H1 (cell line): Measurements from ENCODE around the gene TMEM235. TPM values are rescaled to one million over a fixed set of nuclear protein-coding genes. Genes with fewer than 3 reads are reported as not detected.

Source experiments
- CTCF ChIA-PET: fragments of 300-600 bp; sonication (Branson Sonifier 250); formaldehyde crosslinking; loops from one replicate; lab custom pipeline; 2021; ENCODE audit not compliant: partially characterized antibody; lab: Charles Lee
- POLR2A ChIA-PET: fragments of 300-600 bp; sonication (Branson Sonifier 250); formaldehyde crosslinking; loops from one replicate; lab custom pipeline; 2021; ENCODE audit warnings: inconsistent platforms; ENCODE audit not compliant: partially characterized antibody; lab: Charles Lee
- DNase-seq, 2 experiments: peaks; one replicate each; pipeline versions ENCODE4 v3.0.0 to v3.0.0-alpha.2; 2010 to 2022; ENCODE audit warnings: low spot score in 2 of 2, low read depth in 1 of 2, mixed read lengths in 1 of 2
- FAIRE-seq: peaks from 2 replicates; lab custom pipeline; 2011; peaks lifted over from hg19 to GRCh38; lab: Jason Lieb, UNC
- H2AFZ ChIP-seq: 2 replicates; pipeline ENCODE4 v1.8.1; 2012; ENCODE audit warnings: low read length, inconsistent platforms
- H2AK5ac ChIP-seq: 2 replicates; pipeline ENCODE4 v1.6.1; 2013; ENCODE audit warnings: low read depth, low read length
- H2BK120ac ChIP-seq: replicated peaks from 2 replicates; pipeline ENCODE3; 2013; ENCODE audit warnings: low read depth, low read length, inconsistent platforms
- H2BK12ac ChIP-seq: 2 replicates; pipeline ENCODE4 v1.6.1; 2013; ENCODE audit warnings: low read depth, low read length
- H2BK15ac ChIP-seq: 2 replicates; pipeline ENCODE4 v1.6.1; 2013; ENCODE audit warnings: low read length
- H2BK20ac ChIP-seq: 2 replicates; pipeline ENCODE4 v1.6.1; 2013; ENCODE audit warnings: low read length
- H2BK5ac ChIP-seq: 2 replicates; pipeline ENCODE4 v1.6.1; 2013; ENCODE audit warnings: low read depth, low read length
- H3K14ac ChIP-seq: 2 replicates; pipeline ENCODE4 v1.6.1; 2013; ENCODE audit warnings: inconsistent platforms; ENCODE audit not compliant: insufficient read length
- H3K18ac ChIP-seq: 2 replicates; pipeline ENCODE4 v1.6.1; 2013; ENCODE audit warnings: low read length; ENCODE audit errors: extremely low read depth
- H3K23ac ChIP-seq: 2 replicates; pipeline ENCODE4 v1.6.1; 2013; ENCODE audit warnings: inconsistent platforms; ENCODE audit not compliant: insufficient read length
- H3K23me2 ChIP-seq: 2 replicates; pipeline ENCODE4 v1.6.1; 2013; ENCODE audit warnings: low read depth, low read length
- H3K27ac ChIP-seq: 2 replicates; pipeline ENCODE4 v1.6.1; 2011; ENCODE audit warnings: low read depth, low read length, inconsistent platforms
- H3K27me3 ChIP-seq, 4 experiments: replicated peaks in 1 of 4; 1 replicate in 1 of 4; 2 replicates in 3 of 4; pipeline versions ENCODE4 v1.6.1 to v1.8.1; 2011 to 2013; ENCODE audit warnings: low read length in 3 of 4, mild to moderate bottlenecking in 3 of 4, inconsistent platforms in 2 of 4, mixed read lengths in 2 of 4, moderate library complexity in 1 of 4; ENCODE audit not compliant: control insufficient read depth in 3 of 4, insufficient read depth in 3 of 4; ENCODE audit errors: extremely low read depth in 1 of 4
- H3K36me3 ChIP-seq, 4 experiments: 2 replicates each; pipeline versions ENCODE4 v1.6.1 to v1.8.1; 2011 to 2013; ENCODE audit warnings: mild to moderate bottlenecking in 4 of 4, low read length in 3 of 4, moderate library complexity in 2 of 4, control low read depth in 1 of 4, inconsistent platforms in 1 of 4; ENCODE audit not compliant: insufficient read depth in 4 of 4, control insufficient read depth in 2 of 4
- H3K4ac ChIP-seq: replicated peaks from 2 replicates; pipeline ENCODE3; 2013; ENCODE audit warnings: low read length, low read depth, mixed read lengths, inconsistent platforms; ENCODE audit not compliant: insufficient read length
- H3K4me1 ChIP-seq, 4 experiments: replicated peaks in 1 of 4; 1 replicate in 1 of 4; 2 replicates in 3 of 4; pipeline versions ENCODE4 v1.6.1 to v1.8.1; 2011 to 2013; ENCODE audit warnings: low read length in 3 of 4, inconsistent platforms in 2 of 4, mixed read lengths in 1 of 4; ENCODE audit not compliant: insufficient read depth in 4 of 4, control insufficient read depth in 3 of 4
- H3K4me2 ChIP-seq, 2 experiments: 2 replicates each; pipeline versions ENCODE4 v1.6.1 to v1.8.1; 2011 to 2013; ENCODE audit warnings: low read depth in 2 of 2, low read length in 2 of 2, control low read depth in 1 of 2, inconsistent platforms in 1 of 2, mild to moderate bottlenecking in 1 of 2; ENCODE audit not compliant: insufficient read depth in 1 of 2
- H3K4me3 ChIP-seq, 4 experiments: fragments of 200-600, 300-600 bp in 1 of 4; sonication (generic), shearing (Covaris generic), sonication (Bioruptor Twin) in 1 of 4; 2 replicates each; pipeline versions ENCODE4 v1.5.1 to v1.8.1; 2011 to 2016; ENCODE audit warnings: low read length in 4 of 4, low read depth in 3 of 4, control low read depth in 2 of 4, inconsistent platforms in 2 of 4, mild to moderate bottlenecking in 2 of 4, mixed read lengths in 1 of 4, moderate library complexity in 1 of 4; ENCODE audit not compliant: insufficient read depth in 2 of 4; ENCODE audit errors: extremely low read depth in 1 of 4
- H3K56ac ChIP-seq: replicated peaks from 2 replicates; pipeline ENCODE3; 2013; ENCODE audit warnings: low read depth, mild to moderate bottlenecking, mixed read lengths, low read length, inconsistent platforms; ENCODE audit not compliant: insufficient read length
- H3K79me1 ChIP-seq: 2 replicates; pipeline ENCODE4 v1.6.1; 2013; ENCODE audit warnings: low read depth, low read length, control low read depth
- H3K79me2 ChIP-seq, 2 experiments: 2 replicates each; pipeline versions ENCODE4 v1.6.1 to v1.8.1; 2012 to 2013; ENCODE audit warnings: low read length in 2 of 2, mild to moderate bottlenecking in 2 of 2, inconsistent platforms in 1 of 2; ENCODE audit not compliant: insufficient read depth in 2 of 2, control insufficient read depth in 1 of 2
- H3K9ac ChIP-seq, 4 experiments: replicated peaks in 1 of 4; 1 replicate in 1 of 4; 2 replicates in 3 of 4; pipeline versions ENCODE4 v1.6.1 to v1.8.1; 2011 to 2013; ENCODE audit warnings: low read depth in 3 of 4, low read length in 3 of 4, control low read depth in 2 of 4, mild to moderate bottlenecking in 2 of 4, moderate library complexity in 2 of 4, inconsistent platforms in 1 of 4; ENCODE audit errors: extremely low read depth in 1 of 4
- H3K9me3 ChIP-seq, 2 experiments: 2 replicates each; pipeline versions ENCODE4 v1.6.1 to v1.8.1; 2012 to 2013; ENCODE audit warnings: mild to moderate bottlenecking in 2 of 2, moderate library complexity in 2 of 2, control low read depth in 1 of 2, inconsistent platforms in 1 of 2, low read depth in 1 of 2, low read length in 1 of 2, mixed read lengths in 1 of 2; ENCODE audit not compliant: insufficient read depth in 2 of 2
- H4K20me1 ChIP-seq, 2 experiments: replicated peaks in 1 of 2; 2 replicates each; pipeline versions ENCODE3 to v1.8.1; 2011 to 2013; ENCODE audit warnings: inconsistent platforms in 2 of 2, low read length in 2 of 2, mild to moderate bottlenecking in 1 of 2; ENCODE audit not compliant: insufficient read depth in 2 of 2, control insufficient read depth in 1 of 2
- H4K5ac ChIP-seq: 2 replicates; pipeline ENCODE4 v1.6.1; 2013; ENCODE audit warnings: low read length, low read depth, mixed read lengths, inconsistent platforms; ENCODE audit not compliant: insufficient read length
- H4K8ac ChIP-seq: 2 replicates; pipeline ENCODE4 v1.8.0; 2013; ENCODE audit warnings: mild to moderate bottlenecking, moderate library complexity, low read length, inconsistent platforms; ENCODE audit not compliant: insufficient read depth; ENCODE audit errors: extremely low read depth
- H4K91ac ChIP-seq: replicated peaks from 2 replicates; pipeline ENCODE3; 2013; ENCODE audit warnings: low read length, mixed read lengths, inconsistent platforms; ENCODE audit not compliant: insufficient read length
- ASH2L ChIP-seq: fragments of 200-600, 300-600 bp; sonication (generic); IDR thresholded peaks from one replicate; pipeline ENCODE4 v1.7.1; 2017; ENCODE audit warnings: low read length
- ATF2 ChIP-seq: IDR thresholded peaks from 2 replicates; pipeline ENCODE4 v1.6.1; 2012; ENCODE audit warnings: low read length, inconsistent platforms
- ATF3 ChIP-seq: IDR thresholded peaks from 2 replicates; pipeline ENCODE4 v1.6.1; 2011; ENCODE audit warnings: low read depth, mild to moderate bottlenecking, low read length; ENCODE audit not compliant: insufficient read depth
- EP300 ChIP-seq, 2 experiments: IDR thresholded peaks; 1 replicate in 1 of 2; 2 replicates in 1 of 2; pipeline ENCODE4 v1.6.1; 2011 to 2012; ENCODE audit warnings: low read depth in 2 of 2, low read length in 2 of 2, mild to moderate bottlenecking in 2 of 2, borderline replicate concordance in 1 of 2, inconsistent platforms in 1 of 2, moderate library complexity in 1 of 2
- GABPA ChIP-seq: IDR thresholded peaks from 2 replicates; pipeline ENCODE4 v1.6.1; 2011; ENCODE audit warnings: mild to moderate bottlenecking, low read length, moderate library complexity, borderline replicate concordance; ENCODE audit not compliant: insufficient read depth
- JUN ChIP-seq: IDR thresholded peaks from 2 replicates; pipeline ENCODE4 v1.6.1; 2011; ENCODE audit warnings: low read depth, mild to moderate bottlenecking, improper control_type of control experiment, low read length
- SIRT6 ChIP-seq: IDR thresholded peaks from one replicate; pipeline ENCODE4 v1.7.1; 2012; ENCODE audit warnings: low read length, inconsistent platforms
- TAF7 ChIP-seq: optimal IDR thresholded peaks from 2 replicates; pipeline ENCODE3; 2011; ENCODE audit warnings: low read depth, mild to moderate bottlenecking, inconsistent platforms, low read length, moderate library complexity, borderline replicate concordance
- WGBS, 2 experiments: shearing (Covaris generic) in 1 of 2; methylation state at CpG; one replicate each; pipeline versions ENCODE4 v1.1.6 to v1.1.7; 2013 to 2015; ENCODE audit warnings: low lambda C conversion rate in 2 of 2, mixed read lengths in 2 of 2, inconsistent platforms in 1 of 2, low coverage in 1 of 2, missing lambda C conversion rate in 1 of 2; ENCODE audit not compliant: insufficient replicate concordance in 2 of 2, insufficient coverage in 1 of 2, insufficient read length in 1 of 2; ENCODE audit errors: extremely low coverage in 1 of 2, missing lambda C conversion rate in 1 of 2; 5-methylcytosine and 5-hydroxymethylcytosine counted together
- polyA plus RNA-seq, 7 experiments: library from polyadenylated mRNA; depleted of rRNA in 3 of 7; stranded (reverse) in 5 of 7; unstranded in 2 of 7; fragments of >200 nt in 5 of 7; fragments of 200-250 nt in 2 of 7; gene quantifications; 1 replicate in 5 of 7; 2 replicates in 1 of 7; 4 replicates in 1 of 7; pipeline versions ENCODE4 v1.2.1 to v1.2.3, GENCODE V29; 2011 to 2013; ENCODE audit warnings: missing spikeins in 2 of 7, mixed read lengths in 2 of 7
- total RNA-seq: library from RNA; stranded (reverse); fragmentation: NEBNext Ultra II Directional; extraction: Animal tissue kit (Norgen Biotek cat#: 25700); gene quantifications from 2 replicates; pipeline ENCODE4 v1.2.1, GENCODE V29; 2021

Gene TMEM235
- total and polyA plus RNA-seq, 2 of the 8 experiments (the other 6 are each of a cell fraction or from before 2014, with no cell fraction given): 0.05 to 0.15 TPM

- Histone ChIP-seq H4K8ac (no peak overlapping the region), H2BK120ac (no peak overlapping the region), H3K14ac (no peak overlapping the region), H3K9ac (0 out of 7 replicates have a peak overlapping the region, but pooled peaks of 1 of the 4 experiments have one; percentile 9), H3K56ac (no peak overlapping the region), H4K5ac (no peak overlapping the region), H2BK12ac (0 out of 2 replicates have a peak overlapping the region, but pooled peaks have one; percentile 86), H4K20me1 (no peaks in the 10 kb centered on the region), H3K27ac (no peak overlapping the region)
- POLR2A ChIA-PET: interaction anchor here (1.0 to 3.1 kb wide), 5 partner anchors 9 to 79 kb away, joined by 3 to 19 read pairs (median 6); no protein-coding TSS in a partner anchor
- no peak for DNase-seq
- TF ChIP-seq ASH2L (no peak), GABPA (no peak), ATF2 (no peak), ATF3 (no peak), JUN (no peak), SIRT6 (no peak), EP300 (IDR thresholded peaks at IDR 0.05; ENCODE audit: borderline replicate concordance in 1 of 2, low read depth in 2 of 2, low read length in 2 of 2) (no peak), TAF7 (no peak)
- TF ChIP-seq, all 59 proteins: peak for 0
- peaks cover 0 to 23% (median 15%) of the 10 kb centered on the region in 4 experiments; a peak in 6 of 7 replicates for H3K4me1 ChIP-seq
- H3K27me3 ChIP-seq: no peaks in the 10 kb centered on the region
- 0 out of 2 replicates have a peak overlapping the region, but pooled peaks have one; percentile 26 for H2BK5ac ChIP-seq
- no peak for FAIRE-seq
- H3K36me3 ChIP-seq: no peaks in the 10 kb centered on the region
- H2BK20ac ChIP-seq: no peak overlapping the region; the same call in 1 of the 2 replicates
- H3K4me3 ChIP-seq: no peak overlapping the region
- peak overlapping the region; percentile 3 for H4K91ac ChIP-seq
- no peak overlapping the region for H3K18ac ChIP-seq
- no peak overlapping the region for H3K4me2 ChIP-seq
- H2AFZ ChIP-seq: no peak overlapping the region
- H3K79me1 ChIP-seq: no peaks in the 10 kb centered on the region
- H3K79me2 ChIP-seq: no peaks in the 10 kb centered on the region
- H3K4ac ChIP-seq: no peak overlapping the region
- H3K23me2 ChIP-seq: peaks cover 4% of the 10 kb centered on the region; the same call in 1 of the 2 replicates
- no peak overlapping the region for H3K23ac ChIP-seq
- H2AK5ac ChIP-seq: 0 out of 2 replicates have a peak overlapping the region, but pooled peaks have one; percentile 32
- 79% methylated on average over 3 of the region's 6 CpGs; no CpG with 5 or more reads in 1 of the 2 experiments for WGBS, 2 experiments
- 0 out of 2 replicates have a peak overlapping the region, but pooled peaks have one; percentile 97 for H2BK15ac ChIP-seq
- CTCF ChIA-PET: interaction anchor here (0.6 to 5.6 kb wide), 45 partner anchors 9 to 240 kb away, joined by 3 to 53 read pairs (median 6); partner anchors contain the start of gene TMEM235
- H3K9me3 ChIP-seq: no peaks in the 10 kb centered on the region
Measured at GRCh38 chr17:78251773-78252103, 20.3 kb downstream of the TMEM235 start.
